Measurements from ENCODE around the gene ZNF497. TPM values are rescaled to one million over a fixed set of nuclear protein-coding genes. Genes with fewer than 3 reads are reported as not detected.

ZNF497 gene
- total and polyA plus RNA-seq, 2 donors (not counting 1 experiment from before 2014, with no cell fraction given), result 0.03 to 2.5 TPM

DNA sequence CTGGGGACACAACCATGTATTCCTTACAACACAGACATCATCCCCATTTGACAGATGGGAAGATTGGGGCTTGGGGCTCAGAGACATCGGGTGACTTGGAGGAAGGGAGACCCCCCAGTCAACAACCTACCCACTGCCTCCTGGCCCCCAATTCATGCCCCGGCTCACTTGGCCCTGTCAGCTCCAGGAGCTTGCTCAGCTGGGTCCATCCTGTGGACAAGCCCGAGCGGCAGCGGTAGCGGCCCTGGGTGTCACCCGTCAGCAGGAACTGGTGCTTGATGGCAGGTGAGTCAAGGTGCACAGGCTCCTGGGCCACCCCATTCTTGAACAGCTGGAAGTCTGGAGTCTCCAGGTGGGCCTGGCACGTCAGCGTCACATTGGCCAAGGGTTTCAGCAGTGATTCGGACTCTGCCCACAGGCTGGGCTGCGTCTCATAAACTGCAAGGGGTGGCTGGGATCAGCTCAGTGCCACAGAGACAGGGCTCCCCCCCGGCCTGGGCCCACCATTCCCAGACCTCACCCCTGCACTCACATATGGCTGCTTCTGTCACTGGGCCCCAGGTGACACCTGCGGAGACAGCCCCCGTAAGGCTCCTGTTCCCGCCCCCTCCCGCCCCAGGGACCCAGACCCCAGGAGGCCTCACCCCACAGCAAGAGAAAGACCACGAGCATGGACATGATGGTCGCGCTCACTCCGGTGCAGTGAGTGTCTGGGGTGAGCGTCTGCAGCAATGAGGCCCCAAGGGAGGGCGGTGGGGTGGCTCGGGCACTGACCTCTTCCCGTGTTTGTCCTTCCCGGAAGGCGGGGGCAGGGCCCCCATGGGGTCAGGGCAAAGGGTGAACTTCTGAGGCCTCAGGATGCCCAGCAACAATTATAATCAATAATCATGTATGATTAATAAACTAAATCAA lies 9.5 kb downstream of the ZNF497 start, which contains the start of gene A1BG:
Gene A1BG (minus strand): TSS at position 733 of the 912 bp plus-strand sequence. CDS start 55 bp downstream, at position 678.
- no peak within 1 kb of the TSS for H2AFZ ChIP-seq (ENCODE audit: low read length)
- H3K27ac ChIP-seq (ENCODE audit: insufficient read depth, low read length), result no peak within 1 kb of the TSS
- no peaks in the 10 kb centered on the region for H4K20me1 ChIP-seq (ENCODE audit: control insufficient read depth, extremely low read depth, insufficient read depth, low read length)
- H3K27me3 ChIP-seq (ENCODE audit: control insufficient read depth, insufficient read depth, low read length), result no peaks in the 10 kb centered on the region
- H3K9ac ChIP-seq (ENCODE audit: insufficient read depth, low read length), result no peak within 1 kb of the TSS
- TF ChIP-seq, protein P1, sequence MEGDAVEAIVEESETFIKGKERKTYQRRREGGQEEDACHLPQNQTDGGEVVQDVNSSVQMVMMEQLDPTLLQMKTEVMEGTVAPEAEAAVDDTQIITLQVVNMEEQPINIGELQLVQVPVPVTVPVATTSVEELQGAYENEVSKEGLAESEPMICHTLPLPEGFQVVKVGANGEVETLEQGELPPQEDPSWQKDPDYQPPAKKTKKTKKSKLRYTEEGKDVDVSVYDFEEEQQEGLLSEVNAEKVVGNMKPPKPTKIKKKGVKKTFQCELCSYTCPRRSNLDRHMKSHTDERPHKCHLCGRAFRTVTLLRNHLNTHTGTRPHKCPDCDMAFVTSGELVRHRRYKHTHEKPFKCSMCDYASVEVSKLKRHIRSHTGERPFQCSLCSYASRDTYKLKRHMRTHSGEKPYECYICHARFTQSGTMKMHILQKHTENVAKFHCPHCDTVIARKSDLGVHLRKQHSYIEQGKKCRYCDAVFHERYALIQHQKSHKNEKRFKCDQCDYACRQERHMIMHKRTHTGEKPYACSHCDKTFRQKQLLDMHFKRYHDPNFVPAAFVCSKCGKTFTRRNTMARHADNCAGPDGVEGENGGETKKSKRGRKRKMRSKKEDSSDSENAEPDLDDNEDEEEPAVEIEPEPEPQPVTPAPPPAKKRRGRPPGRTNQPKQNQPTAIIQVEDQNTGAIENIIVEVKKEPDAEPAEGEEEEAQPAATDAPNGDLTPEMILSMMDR (conservative IDR thresholded peaks at IDR 0.05 in 1 of 2, IDR thresholded peaks at IDR 0.05 in 1 of 2; ENCODE audit: low read depth in 1 of 2, low read length in 2 of 2), result no peak
- no peak for TF ChIP-seq EZH2 (IDR thresholded peaks at IDR 0.05; ENCODE audit: low read length, missing control alignments)
- no peak within 1 kb of the TSS for H3K4me3 ChIP-seq (replicated peaks in 1 of 4; ENCODE audit: control extremely low read depth in 1 of 4, insufficient read depth in 1 of 4, low read depth in 3 of 4, low read length in 4 of 4)
- no peaks in the 10 kb centered on the region for H3K79me2 ChIP-seq (ENCODE audit: control insufficient read depth, insufficient read depth, low read length)
- H3K36me3 ChIP-seq (ENCODE audit: control insufficient read depth, insufficient read depth, low read length), result peaks cover 2% of the 10 kb centered on the region
- H3K4me1 ChIP-seq (ENCODE audit: control insufficient read depth, extremely low read depth, insufficient read depth, low read length), result no peaks in the 10 kb centered on the region
- no peak for DNase-seq (ENCODE audit: low read depth in 2 of 2)
- H3K9me3 ChIP-seq (ENCODE audit: control insufficient read depth, insufficient read depth, low read depth, low read length), result no peaks in the 10 kb centered on the region
- H3K4me2 ChIP-seq (ENCODE audit: extremely low read depth, insufficient read depth, low read length), result no peak within 1 kb of the TSS

DNA sequence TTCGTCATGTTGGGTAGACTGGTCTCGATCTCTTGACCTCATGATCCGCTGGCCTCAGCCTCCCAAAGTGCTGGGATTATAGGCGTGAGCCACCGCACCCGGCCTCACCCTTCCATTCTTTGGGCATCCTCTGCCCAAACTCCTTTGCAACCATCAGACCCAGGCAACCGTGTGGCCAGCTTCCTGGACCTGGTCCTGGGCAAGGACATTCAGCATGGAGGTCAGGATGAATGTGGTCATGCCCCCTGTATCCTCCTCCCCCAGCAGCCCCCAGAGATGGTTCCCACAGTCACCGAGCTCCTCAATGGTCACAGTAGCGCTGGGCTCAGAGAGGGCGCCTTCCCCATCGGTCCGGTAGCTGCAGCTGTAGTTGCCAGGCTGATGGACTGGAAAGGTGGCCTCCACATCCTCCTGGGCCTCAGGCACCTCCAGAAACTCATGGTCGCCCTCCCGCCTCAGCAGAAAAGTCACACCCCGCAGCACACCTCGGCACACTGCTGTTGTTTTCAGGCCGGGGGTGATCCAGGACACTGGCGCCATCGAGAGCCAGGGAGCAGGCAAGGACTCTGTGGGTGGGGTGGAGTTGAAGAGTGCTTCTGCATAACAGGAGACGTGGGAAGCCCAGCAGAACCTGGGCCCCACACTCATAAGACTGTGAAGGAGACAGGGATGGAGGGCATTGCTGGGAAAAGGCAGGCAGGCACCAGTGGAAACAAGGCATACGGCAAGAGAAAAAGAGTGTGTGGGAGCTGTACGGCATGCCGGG lies 10.4 kb downstream of the ZNF497 start:
- Histone ChIP-seq H2AFZ (ENCODE audit: low read length) (no peak overlapping the region), H3K4me1 (ENCODE audit: control insufficient read depth, extremely low read depth, insufficient read depth, low read length) (no peaks in the 10 kb centered on the region)
- TF ChIP-seq, protein P1 (conservative IDR thresholded peaks at IDR 0.05 in 1 of 2, IDR thresholded peaks at IDR 0.05 in 1 of 2; ENCODE audit: low read depth in 1 of 2, low read length in 2 of 2), result no peak
- TF ChIP-seq EZH2 (IDR thresholded peaks at IDR 0.05; ENCODE audit: low read length, missing control alignments), result no peak

DNA sequence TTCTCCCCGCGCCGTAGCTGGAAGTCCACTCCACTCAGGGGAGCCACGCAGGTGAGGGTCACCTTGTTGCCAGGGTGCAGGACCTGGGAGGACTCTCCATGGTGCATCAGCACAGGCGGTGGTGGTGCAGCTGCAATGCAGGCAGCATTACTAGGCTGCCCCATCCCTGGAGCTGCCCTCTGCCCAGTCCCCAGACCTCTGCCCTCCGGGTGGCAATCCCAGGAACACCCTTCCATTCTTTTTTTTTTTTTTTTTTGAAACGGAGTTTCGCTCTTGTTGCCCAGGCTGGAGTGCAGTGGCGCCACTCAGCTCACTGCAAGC lies 11.0 kb downstream of the ZNF497 start:
- no peaks in the 10 kb centered on the region for H4K20me1 ChIP-seq (ENCODE audit: control insufficient read depth, extremely low read depth, insufficient read depth, low read length)
- H3K9ac ChIP-seq (ENCODE audit: insufficient read depth, low read length), result no peak overlapping the region
- no peaks in the 10 kb centered on the region for H3K27me3 ChIP-seq (ENCODE audit: control insufficient read depth, insufficient read depth, low read length)
- no peak overlapping the region for H3K4me3 ChIP-seq (replicated peaks in 1 of 4; ENCODE audit: control extremely low read depth in 1 of 4, insufficient read depth in 1 of 4, low read depth in 3 of 4, low read length in 4 of 4)
- H3K79me2 ChIP-seq (ENCODE audit: control insufficient read depth, insufficient read depth, low read length), result no peaks in the 10 kb centered on the region
- H3K9me3 ChIP-seq (ENCODE audit: control insufficient read depth, insufficient read depth, low read depth, low read length), result no peaks in the 10 kb centered on the region
- H3K36me3 ChIP-seq (ENCODE audit: control insufficient read depth, insufficient read depth, low read length), result peaks cover 2% of the 10 kb centered on the region
- H3K4me1 ChIP-seq (ENCODE audit: control insufficient read depth, extremely low read depth, insufficient read depth, low read length), result no peaks in the 10 kb centered on the region
- TF ChIP-seq EZH2 (IDR thresholded peaks at IDR 0.05; ENCODE audit: low read length, missing control alignments), result no peak
- TF ChIP-seq, protein P1 (conservative IDR thresholded peaks at IDR 0.05 in 1 of 2, IDR thresholded peaks at IDR 0.05 in 1 of 2; ENCODE audit: low read depth in 1 of 2, low read length in 2 of 2), result no peak
- H3K4me2 ChIP-seq (ENCODE audit: extremely low read depth, insufficient read depth, low read length), result no peak overlapping the region
- H2AFZ ChIP-seq (ENCODE audit: low read length), result no peak overlapping the region
- no peak overlapping the region for H3K27ac ChIP-seq (ENCODE audit: insufficient read depth, low read length)
- DNase-seq (ENCODE audit: low read depth in 2 of 2), result no peak

More for the DNA sequence above, 10.4 kb downstream of the ZNF497 start:
- H3K36me3 ChIP-seq (ENCODE audit: control insufficient read depth, insufficient read depth, low read length), result peaks cover 2% of the 10 kb centered on the region
- no peaks in the 10 kb centered on the region for H3K79me2 ChIP-seq (ENCODE audit: control insufficient read depth, insufficient read depth, low read length)
- H4K20me1 ChIP-seq (ENCODE audit: control insufficient read depth, extremely low read depth, insufficient read depth, low read length), result no peaks in the 10 kb centered on the region
- no peak overlapping the region for H3K4me3 ChIP-seq (replicated peaks in 1 of 4; ENCODE audit: control extremely low read depth in 1 of 4, insufficient read depth in 1 of 4, low read depth in 3 of 4, low read length in 4 of 4)
- no peaks in the 10 kb centered on the region for H3K27me3 ChIP-seq (ENCODE audit: control insufficient read depth, insufficient read depth, low read length)
- no peak overlapping the region for H3K9ac ChIP-seq (ENCODE audit: insufficient read depth, low read length)
- H3K9me3 ChIP-seq (ENCODE audit: control insufficient read depth, insufficient read depth, low read depth, low read length), result no peaks in the 10 kb centered on the region
- no peak for DNase-seq (ENCODE audit: low read depth in 2 of 2)
- no peak overlapping the region for H3K4me2 ChIP-seq (ENCODE audit: extremely low read depth, insufficient read depth, low read length)
- no peak overlapping the region for H3K27ac ChIP-seq (ENCODE audit: insufficient read depth, low read length)

All from fibroblast of lung (primary cell).